Measurements from ENCODE around the gene AMHR2. TPM values are rescaled to one million over a fixed set of nuclear protein-coding genes. Genes with fewer than 3 reads are reported as not detected.
"Not testable (repeated sequence)": the region's sequence is repeated elsewhere in the genome, so short reads cannot be mapped to it uniquely, and the experiment has no call there.

AMHR2 gene
- total RNA-seq, 1 experiment from 2014 or later = not detected

DNA sequence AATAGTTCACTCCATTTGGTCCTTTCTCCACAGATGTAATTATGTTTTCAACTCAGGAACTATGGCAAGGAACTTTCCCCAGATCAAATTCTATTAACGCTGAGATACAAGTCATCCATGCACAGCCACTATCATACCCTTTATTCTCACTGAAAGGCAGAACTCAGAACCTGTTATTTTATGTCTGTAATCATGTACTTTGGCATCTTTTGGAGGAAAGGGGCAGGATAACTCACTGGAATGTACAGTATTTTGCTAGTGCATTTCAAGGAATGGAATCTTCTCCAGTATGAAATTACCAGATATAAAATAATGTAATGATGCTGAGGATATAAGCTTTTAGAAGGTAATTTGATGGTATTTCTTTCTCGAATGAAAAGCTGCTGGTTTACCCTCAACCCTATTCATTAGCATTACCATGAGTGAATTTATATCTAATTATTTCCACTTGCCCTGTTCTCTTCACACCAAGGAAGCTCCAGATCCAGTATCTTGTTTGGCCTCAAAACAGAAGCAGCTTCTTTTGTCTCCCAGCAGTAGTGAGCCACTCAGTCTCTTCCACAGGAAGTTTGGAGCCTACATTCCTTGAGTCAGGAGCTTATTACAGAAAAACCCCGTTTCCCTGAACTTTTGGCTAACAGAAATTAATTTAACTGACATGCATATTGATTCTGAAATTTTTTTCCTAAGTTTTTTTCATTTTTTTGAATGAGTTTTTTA, 10.0 kb upstream of the AMHR2 start:
- DNase-seq (ENCODE audit: low spot score) = no peak
- in situ Hi-C loops (cut with HindIII; ENCODE audit: low sequenced_read_pairs) = no loop called here

DNA sequence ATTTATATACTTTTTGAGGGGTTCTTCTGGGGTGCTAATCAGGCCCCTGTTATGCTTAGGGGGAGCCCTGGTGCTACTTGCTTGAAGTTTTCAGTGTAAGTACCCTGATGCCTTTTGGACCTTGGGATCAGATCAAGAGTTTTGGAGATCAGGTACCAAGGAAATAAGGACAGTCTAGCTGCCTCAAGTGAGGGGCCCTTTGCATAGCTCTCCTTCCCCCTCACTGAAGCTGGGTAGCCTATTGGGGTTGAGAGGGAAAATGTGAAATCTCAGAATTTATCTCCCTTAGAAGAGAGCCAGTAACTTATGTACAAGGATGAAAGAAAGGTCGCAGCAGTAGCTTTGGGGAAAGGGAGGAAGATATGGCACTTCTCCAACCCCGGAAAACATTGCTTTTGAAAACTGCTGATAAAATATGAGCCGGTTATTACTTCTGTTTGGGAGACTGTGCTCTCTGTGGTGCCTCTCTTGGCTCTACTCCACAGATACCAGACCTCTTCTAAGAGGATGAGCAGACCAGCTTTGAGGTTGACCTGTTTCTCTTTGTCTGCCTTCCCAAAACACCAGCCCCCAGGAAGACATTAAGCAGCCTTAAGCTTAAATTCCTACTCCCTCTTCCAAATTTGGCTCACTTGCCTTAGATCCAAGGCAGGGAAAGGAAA, 8.8 kb upstream of the AMHR2 start:
- peak; percentile 71 for DNase-seq (ENCODE audit: low spot score)
- in situ Hi-C loops (cut with HindIII; ENCODE audit: low sequenced_read_pairs) = no loop called here

DNA sequence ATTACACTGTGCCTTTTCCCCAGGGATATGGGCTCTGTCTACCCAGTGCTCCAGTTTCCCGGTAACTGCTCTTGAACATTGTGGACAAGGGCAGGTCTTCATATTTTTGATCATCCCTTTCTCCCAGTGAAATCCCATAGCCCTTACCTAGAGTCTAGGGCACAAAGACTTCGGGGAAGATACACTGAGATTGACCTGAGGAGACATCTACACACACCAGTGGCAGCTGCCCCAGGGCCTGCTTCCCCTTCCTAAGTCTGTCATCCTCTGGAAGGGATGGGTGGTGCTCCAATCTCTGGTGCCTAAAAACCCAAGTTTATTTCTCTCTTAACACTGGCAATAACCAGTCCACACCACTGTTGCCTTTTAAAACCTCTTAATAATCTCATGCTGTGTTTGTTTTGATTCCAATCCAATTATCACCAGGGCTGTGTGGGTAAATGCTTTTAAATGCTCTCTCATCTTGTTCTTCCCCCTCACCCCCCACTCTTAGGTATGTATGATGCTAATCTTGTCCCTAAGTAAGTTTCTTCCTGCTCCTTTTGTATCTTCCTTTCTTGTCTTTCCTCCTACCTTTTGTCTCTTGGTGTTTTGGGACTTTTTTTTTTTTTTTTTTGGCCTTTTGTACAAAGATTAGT, 7.8 kb upstream of the AMHR2 start:
- DNase-seq (ENCODE audit: low spot score) = peak; percentile 15
- in situ Hi-C loops (cut with HindIII; ENCODE audit: low sequenced_read_pairs) = not testable (repeated sequence)

- DNase-seq (ENCODE audit: low spot score); in situ Hi-C loops (cut with HindIII; ENCODE audit: low sequenced_read_pairs): not testable (repeated sequence)
These were observed 6.3 kb upstream of the AMHR2 start for GRCh38 chr12:53417291-53417816.

DNA sequence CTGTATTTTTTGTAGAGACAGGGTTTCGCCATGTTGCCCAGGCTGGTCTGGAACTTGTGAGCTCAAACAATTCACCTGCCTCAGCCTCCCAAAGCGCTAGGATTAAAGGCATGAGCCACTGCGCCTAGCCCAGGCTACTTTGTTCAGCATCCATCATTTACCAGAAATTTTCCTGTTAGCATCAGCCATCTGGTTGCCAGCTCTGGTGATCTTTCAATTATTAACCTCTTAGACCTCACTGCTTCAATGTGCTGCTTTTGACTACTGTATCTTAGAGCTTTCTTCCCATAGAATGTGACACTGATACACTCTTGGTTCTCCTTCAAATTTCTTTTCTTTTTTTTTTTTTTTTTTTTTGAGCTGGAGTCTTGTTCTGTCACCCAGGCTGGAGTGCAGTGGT, 5.4 kb upstream of the AMHR2 start:
- in situ Hi-C loops (cut with HindIII; ENCODE audit: low sequenced_read_pairs) = no loop called here
- DNase-seq (ENCODE audit: low spot score) = no peak

DNA sequence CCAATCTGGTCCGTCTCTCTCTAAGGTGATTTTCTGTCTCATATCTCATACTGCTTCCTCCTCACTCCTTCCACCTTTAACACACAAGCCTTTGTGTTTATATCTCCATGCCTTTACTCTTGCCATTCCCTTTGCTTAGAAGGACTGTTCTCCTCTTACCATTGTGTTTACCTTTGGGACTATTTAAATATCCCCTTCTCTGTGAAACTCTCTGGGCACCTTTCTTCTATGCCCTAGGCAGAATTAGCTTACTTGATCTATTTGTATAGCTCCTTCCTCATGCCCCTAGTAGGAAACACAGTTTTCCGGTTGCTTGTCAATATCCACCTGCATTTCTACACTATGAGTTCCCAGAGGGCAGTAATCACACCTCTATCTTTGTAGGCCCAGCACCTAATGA, 3.9 kb upstream of the AMHR2 start:
- DNase-seq (ENCODE audit: low spot score) = no peak
- in situ Hi-C loops (cut with HindIII; ENCODE audit: low sequenced_read_pairs) = no loop called here

- in situ Hi-C loops (cut with HindIII; ENCODE audit: low sequenced_read_pairs); DNase-seq (ENCODE audit: low spot score): not testable (repeated sequence)
These were observed 1.4 kb upstream of the AMHR2 start for GRCh38 chr12:53422247-53422646.

- no peak for DNase-seq (ENCODE audit: low spot score)
- in situ Hi-C loops (cut with HindIII; ENCODE audit: low sequenced_read_pairs) = no loop called here
These were observed 1.2 kb downstream of the AMHR2 start for GRCh38 chr12:53424626-53425514.

DNA sequence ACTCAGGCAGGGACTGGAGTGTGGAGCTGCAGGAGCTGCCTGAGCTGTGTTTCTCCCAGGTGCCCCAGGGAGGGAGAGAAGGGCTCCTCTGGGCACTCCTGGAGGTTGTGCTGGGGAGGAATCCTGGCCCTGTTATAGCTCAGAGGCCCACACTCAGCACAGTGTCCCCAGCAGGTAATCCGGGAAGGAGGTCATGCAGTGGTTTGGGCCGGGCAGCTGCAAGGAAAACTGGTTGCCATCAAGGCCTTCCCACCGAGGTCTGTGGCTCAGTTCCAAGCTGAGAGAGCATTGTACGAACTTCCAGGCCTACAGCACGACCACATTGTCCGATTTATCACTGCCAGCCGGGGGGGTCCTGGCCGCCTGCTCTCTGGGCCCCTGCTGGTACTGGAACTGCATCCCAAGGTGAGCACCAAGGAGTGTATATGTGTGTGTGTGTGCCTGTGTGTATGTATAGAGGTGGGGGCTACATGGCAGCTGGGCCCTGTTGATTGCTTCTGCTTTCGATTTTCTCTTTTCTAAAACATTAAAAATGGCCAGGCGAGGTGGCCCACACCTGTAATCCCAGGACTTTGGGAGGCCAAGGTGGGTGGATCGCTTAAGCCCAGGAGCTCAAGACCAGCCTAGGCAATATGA, 2.0 kb downstream of the AMHR2 start:
- in situ Hi-C loops (cut with HindIII; ENCODE audit: low sequenced_read_pairs) = no loop called here

DNA sequence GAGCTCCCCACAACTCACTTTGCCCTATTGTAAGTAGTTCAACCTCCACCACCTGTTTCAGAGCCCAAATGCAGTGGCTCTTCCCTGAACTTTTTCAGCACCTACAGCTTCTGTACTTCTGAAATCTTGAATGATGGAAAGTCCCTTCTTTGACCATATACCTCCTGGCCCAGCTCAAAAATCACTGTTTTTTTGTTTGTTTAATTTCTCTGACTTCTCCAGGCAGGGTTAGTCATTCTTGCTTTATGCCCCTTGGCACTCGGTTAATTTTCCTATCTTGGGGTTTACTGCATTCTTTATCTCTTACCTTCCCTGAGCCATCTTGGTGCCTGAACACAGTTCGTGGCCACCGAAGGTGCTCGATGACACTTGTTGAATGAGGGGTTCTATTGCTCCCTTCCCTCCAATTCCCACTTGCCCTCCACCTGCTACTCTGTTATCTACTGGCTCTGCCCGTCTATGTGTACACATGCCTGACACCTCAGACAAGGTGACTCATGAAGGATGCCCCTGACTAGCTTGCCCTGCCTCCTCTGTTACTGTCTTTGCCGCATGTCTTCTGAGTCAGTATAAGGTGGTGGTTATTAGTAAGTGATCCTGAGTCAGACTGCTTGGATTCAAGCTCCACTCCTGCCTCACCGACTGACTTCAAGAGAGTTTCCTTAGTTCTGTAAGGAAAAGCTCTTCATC, 4.4 kb downstream of the AMHR2 start:
- in situ Hi-C loops (cut with HindIII; ENCODE audit: low sequenced_read_pairs) = no loop called here
- DNase-seq (ENCODE audit: low spot score) = no peak

More for the DNA sequence above, 2.0 kb downstream of the AMHR2 start:
- DNase-seq (ENCODE audit: low spot score) = no peak

DNA sequence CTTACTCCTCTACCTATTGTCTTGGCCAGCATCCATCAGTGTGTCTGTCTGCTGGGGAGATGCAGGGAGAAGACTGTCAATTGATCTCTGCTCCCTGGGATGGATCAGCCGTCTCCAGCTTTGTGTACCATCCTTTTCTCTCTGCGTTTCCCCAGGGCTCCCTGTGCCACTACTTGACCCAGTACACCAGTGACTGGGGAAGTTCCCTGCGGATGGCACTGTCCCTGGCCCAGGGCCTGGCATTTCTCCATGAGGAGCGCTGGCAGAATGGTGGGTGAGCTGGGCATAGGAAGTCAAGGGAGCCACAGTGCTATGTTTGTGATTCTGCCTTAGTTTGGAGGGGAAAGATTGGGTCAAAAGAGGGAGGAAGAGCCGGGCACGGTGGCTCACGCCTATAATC, 5.1 kb downstream of the AMHR2 start:
- no peak for DNase-seq (ENCODE audit: low spot score)
- in situ Hi-C loops (cut with HindIII; ENCODE audit: low sequenced_read_pairs) = no loop called here

DNA sequence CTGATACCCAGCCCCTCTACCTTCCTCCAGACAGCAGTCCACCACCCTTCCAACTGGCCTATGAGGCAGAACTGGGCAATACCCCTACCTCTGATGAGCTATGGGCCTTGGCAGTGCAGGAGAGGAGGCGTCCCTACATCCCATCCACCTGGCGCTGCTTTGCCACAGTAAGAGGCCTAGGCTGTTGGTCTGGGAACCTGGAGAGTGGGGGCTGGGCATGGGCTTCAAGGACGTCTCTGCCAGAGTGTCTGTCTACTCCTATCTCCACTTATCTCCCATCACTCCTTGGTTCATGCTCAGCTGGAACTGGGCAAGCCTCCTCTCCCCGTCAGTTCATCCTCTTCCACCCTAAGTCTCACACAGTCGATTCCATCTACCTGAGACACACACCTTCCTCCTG, 6.5 kb downstream of the AMHR2 start:
- in situ Hi-C loops (cut with HindIII; ENCODE audit: low sequenced_read_pairs) = no loop called here
- DNase-seq (ENCODE audit: low spot score) = no peak

DNA sequence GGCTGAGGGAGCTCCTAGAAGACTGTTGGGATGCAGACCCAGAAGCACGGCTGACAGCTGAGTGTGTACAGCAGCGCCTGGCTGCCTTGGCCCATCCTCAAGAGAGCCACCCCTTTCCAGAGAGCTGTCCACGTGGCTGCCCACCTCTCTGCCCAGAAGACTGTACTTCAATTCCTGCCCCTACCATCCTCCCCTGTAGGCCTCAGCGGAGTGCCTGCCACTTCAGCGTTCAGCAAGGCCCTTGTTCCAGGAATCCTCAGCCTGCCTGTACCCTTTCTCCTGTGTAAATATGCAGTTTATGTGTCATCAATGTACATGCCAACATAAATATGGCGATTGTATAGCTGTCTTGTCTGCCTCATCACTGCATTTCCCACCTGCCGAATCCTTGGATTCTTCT, 7.5 kb downstream of the AMHR2 start:
- no peak for DNase-seq (ENCODE audit: low spot score)
- in situ Hi-C loops (cut with HindIII; ENCODE audit: low sequenced_read_pairs) = no loop called here

DNA sequence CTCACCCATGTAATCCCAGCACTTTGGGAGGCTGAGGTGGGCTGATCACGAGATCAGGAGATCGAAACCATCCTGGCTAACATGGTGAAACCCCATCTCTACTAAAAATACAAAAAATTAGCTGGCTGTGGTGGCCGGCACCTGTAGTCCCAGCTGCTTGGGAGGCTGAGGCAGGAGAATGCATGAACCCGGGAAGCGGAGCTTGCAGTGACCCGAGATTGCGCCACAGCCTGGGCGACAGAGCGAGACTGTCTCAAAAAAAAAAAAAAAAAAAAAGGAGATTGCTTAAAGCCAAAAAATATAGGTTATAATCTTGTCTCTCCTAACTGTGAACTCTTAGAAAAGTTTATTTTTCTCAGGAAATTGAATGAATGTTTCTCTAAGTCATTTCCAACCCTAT, 11.7 kb downstream of the AMHR2 start:
- DNase-seq (ENCODE audit: low spot score); in situ Hi-C loops (cut with HindIII; ENCODE audit: low sequenced_read_pairs): not testable (repeated sequence)

DNA sequence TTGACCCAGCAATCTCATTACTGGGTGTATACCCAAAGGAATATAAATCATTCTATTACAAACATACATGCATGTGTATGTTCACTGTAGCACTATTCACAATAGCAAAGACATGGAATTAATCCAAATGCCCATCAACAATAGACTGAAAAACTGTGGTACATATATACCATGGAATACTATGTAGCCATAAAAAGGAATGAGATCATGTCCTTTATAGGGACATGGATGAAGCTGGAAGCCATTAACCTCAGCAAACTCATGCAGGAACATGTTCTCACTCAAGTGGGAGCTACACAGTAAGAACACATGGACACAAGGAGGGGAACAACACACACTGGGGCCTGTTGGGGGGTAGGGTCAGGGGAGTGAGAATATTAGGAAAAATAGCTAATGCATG, 15.9 kb downstream of the AMHR2 start:
- DNase-seq (ENCODE audit: low spot score); in situ Hi-C loops (cut with HindIII; ENCODE audit: low sequenced_read_pairs): not testable (repeated sequence)

DNA sequence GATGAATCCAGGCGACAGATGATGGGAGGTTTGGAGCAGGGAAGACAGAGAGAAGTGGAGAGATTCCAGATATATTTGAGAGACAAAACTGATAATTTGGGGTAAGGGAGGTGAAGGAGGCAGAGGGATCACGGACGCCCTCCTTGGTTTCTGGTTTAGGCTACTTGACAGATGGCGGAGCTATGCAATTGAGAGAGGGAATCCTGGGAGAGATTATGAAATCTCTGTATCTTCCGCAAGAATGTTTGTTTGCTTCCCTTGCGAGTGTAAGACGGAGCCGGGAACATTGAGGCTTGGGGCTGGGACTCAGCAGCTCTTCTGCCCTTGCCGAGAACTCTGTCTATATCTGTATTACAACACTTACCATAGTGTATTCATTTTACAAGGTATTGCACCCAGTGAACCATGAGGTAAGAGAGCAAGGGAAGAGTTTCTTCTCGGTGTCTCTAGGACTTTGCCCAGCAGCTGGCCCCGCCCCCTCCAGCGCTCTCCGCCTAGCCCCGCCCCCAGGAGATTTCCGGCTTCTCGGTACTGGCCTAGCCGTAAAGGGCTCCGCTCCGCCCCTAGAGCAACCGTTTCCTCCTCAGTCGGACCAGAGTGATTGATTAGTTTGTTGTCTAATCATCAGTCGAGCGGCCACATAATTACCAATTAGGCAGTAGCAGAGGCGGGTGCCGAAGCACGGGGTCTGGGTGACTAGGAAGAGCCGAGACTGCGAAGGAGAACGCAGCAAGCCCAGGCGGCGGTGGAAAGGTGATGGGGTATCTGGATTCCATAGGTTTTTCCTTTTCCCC, 17.6 kb downstream of the AMHR2 start, which contains the start of gene PRR13:
PRR13 (plus strand) TSS at position 695 of the 794 bp plus-strand sequence. CDS start 981 bp downstream, outside the sequence.
- peak; percentile 100 for DNase-seq (ENCODE audit: low spot score)
- in situ Hi-C loops (cut with HindIII; ENCODE audit: low sequenced_read_pairs) = no loop called here

DNA sequence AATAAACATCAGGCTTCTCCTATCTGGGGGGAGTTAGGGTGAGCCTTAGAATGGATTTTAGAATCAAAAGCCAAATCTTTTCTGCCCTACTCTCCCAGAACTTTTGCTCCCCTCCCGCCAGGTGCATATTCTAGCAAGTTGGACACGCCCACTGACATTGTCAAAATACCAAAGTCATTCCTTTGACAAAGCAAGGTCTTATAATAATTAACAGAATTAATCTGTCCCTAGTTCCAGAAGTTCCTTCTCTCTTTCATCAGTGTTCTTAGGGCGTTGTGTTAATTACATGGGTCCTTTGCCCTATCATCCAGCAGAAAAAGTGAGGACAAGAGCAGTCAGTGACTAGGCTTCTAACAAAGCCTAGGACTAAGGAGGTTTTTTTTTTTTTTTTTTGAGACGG, 20.3 kb downstream of the AMHR2 start:
- in situ Hi-C loops (cut with HindIII; ENCODE audit: low sequenced_read_pairs) = no loop called here
- no peak for DNase-seq (ENCODE audit: low spot score)
